Bronchial epithelial cell (primary cell): ENCODE results near the gene LIMK1. TPM values are rescaled to one million over a fixed set of nuclear protein-coding genes. Genes with fewer than 3 reads are reported as not detected.
"Not testable (repeated sequence)": the region's sequence is repeated elsewhere in the genome, so short reads cannot be mapped to it uniquely, and the experiment has no call there.

Source experiments
- DNase-seq: peaks from one replicate; pipeline ENCODE4 v3.0.0-alpha.2; 2010; ENCODE audit warnings: low read depth
- FAIRE-seq: peaks from 2 replicates; lab custom pipeline; 2011; peaks lifted over from hg19 to GRCh38; lab: Jason Lieb, UNC
- H3K27me3 ChIP-seq: 2 replicates; pipeline ENCODE4 v1.5.1; 2011; ENCODE audit warnings: low read length; ENCODE audit not compliant: control insufficient read depth, insufficient read depth
- H3K36me3 ChIP-seq: 2 replicates; pipeline ENCODE4 v1.5.1; 2011; ENCODE audit warnings: low read length; ENCODE audit not compliant: control insufficient read depth, insufficient read depth
- H3K4me3 ChIP-seq: 2 replicates; pipeline ENCODE4 v1.5.1; 2011; ENCODE audit warnings: mild to moderate bottlenecking, low read depth, low read length, control low read depth
- CTCF ChIP-seq: IDR thresholded peaks from 2 replicates; pipeline ENCODE4 v1.5.1; 2011; ENCODE audit warnings: mild to moderate bottlenecking, moderate library complexity, low read length, control low read depth, inconsistent platforms; ENCODE audit not compliant: insufficient read depth, severe bottlenecking
- total RNA-seq: library from RNA; depleted of rRNA; stranded (reverse); fragments of >200 nt; gene quantifications from 2 replicates; pipeline ENCODE4 v1.2.1, GENCODE V29; 2014

Gene LIMK1
- total RNA-seq, 1 donor from 2014 or later, result 11.6 TPM

DNA sequence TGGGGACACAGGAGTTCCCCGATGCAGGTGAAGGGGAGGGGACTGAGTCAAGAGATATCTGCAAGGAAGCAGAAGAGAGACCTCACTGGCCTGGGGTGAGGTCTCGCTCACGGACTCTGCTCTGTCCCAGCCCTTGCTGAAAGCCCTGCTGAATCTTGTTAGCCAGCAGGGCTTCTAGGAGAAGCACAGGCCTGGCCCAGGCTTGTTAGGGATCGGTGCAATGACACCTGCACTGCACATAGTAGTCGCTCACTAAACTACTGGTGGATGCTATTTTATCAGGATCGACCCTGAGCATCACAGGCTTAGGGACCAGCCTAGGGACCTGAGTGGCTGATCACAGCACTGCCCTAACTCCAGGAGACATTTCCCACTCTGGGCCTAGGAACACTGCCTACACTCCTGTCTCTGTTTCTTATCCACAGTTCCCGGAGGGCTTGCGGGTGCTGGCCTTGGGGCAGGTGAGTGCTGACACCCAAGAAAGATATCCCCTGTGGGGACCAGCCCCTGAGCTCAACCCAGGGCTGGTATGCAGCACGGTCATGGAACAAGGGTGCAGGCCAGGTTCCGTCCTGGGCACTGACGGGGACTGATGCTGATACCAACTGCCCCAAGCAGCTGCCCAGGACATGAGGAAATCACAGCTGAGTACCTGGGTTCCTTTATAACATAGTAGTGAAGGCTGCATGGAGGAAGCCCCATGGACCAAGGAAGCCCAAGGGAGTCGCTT is 42.6 kb upstream of the LIMK1 start:
- DNase-seq, result no peak
- no peak overlapping the region for H3K4me3 ChIP-seq
- no peak for TF ChIP-seq CTCF
- no peaks in the 10 kb centered on the region for H3K36me3 ChIP-seq
- FAIRE-seq, result no peak
- no peaks in the 10 kb centered on the region for H3K27me3 ChIP-seq

GRCh38 chr7:74042746-74043522 is 40.7 kb upstream of the LIMK1 start:
- no peak for DNase-seq
- no peak overlapping the region for H3K4me3 ChIP-seq
- no peak for FAIRE-seq
- no peaks in the 10 kb centered on the region for H3K36me3 ChIP-seq
- TF ChIP-seq CTCF, result no peak
- H3K27me3 ChIP-seq, result no peaks in the 10 kb centered on the region

DNA sequence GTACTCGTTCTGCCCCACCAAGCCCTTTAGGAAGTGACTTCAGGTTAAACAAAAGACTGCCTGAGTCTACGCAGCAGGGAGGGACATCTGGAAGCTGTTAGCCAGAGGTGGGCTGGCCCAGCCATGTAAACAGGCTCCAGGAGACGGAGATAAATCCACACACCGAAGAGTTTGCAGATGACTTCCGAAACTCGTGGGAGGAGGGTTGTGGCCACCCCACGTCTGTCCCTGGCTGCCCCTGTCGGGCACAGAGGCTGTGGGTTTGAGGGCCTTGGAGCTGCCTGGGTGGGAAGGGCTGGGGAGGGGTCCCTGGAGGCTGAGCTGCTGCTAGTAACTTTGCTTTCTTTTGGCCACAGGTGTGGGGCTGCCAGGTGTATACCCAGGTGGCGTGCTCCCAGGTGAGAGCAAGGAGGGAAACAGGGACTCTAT is 40.1 kb upstream of the LIMK1 start:
- no peak overlapping the region for H3K4me3 ChIP-seq
- no peak for FAIRE-seq

DNA sequence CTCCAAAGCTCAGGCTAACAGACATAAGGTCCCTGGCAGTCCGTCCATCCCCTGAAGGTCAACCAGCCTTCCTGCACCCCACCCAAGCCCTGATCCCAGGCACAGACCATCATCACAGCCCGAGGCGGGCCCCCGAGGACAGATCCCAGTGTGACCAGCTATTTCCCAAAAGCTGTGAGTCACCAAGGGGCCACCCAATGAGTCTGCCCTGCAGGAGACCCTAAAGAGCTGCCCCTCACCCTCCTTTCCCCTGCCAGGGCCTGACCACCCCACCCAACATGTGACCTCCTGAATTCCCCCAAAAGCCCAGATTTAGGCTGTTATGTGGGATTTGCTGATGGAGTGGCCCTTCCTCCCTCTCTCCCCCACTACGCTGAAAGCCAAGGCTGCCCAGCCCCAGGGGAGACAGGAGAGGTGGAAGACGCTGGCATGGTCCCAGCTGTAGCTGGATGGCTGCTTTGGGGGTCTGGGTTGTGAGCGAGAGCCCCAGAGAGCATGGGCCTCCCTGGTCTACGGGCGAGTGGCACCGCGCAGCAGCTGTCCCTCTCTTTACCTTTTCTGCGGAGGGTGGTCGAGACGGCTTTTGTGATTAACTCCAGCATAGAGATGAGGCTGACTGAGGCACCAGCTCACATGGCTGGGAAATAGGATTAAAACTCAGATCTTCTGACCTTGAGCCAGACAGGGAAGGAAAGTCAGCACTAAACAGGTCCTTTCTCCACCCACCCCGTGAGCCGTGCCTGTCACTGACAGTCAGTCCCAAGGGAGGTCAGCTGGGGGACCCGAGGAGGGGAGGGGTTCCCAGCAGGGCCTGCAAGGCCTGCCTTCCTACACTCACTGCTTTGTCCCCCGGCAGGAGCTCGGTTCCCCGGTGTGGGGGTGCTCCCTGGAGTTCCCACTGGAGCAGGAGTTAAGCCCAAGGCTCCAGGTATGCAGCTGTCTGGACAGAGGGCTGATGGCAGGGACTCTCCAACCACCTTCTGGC is 38.9 kb upstream of the LIMK1 start:
- H3K4me3 ChIP-seq, result no peak overlapping the region
- DNase-seq (no peak), FAIRE-seq (no peak)
- no peak for TF ChIP-seq CTCF
- H3K36me3 ChIP-seq, result no peaks in the 10 kb centered on the region
- no peaks in the 10 kb centered on the region for H3K27me3 ChIP-seq

More for the DNA sequence above, 40.1 kb upstream of the LIMK1 start:
- DNase-seq, result no peak
- Histone ChIP-seq H3K36me3 (no peaks in the 10 kb centered on the region), H3K27me3 (no peaks in the 10 kb centered on the region)
- TF ChIP-seq CTCF, result no peak

- H3K27me3 ChIP-seq, FAIRE-seq, H3K36me3 ChIP-seq, H3K4me3 ChIP-seq, DNase-seq: not testable (repeated sequence)
Observed at GRCh38 chr7:74046581-74046980, 37.0 kb upstream of the LIMK1 start.
